WTC11 (cell line): ENCODE data around the gene GRAMD4. TPM values are rescaled to one million over a fixed set of nuclear protein-coding genes. Genes with fewer than 3 reads are reported as not detected.

Experiments used
- ATAC-seq: fragments of 200-7000 bp; cut with Tn5 transposase; 2 replicates; pipeline ENCODE4 v1.10.0; 2021; ENCODE audit warnings: mild to moderate bottlenecking, moderate library complexity
- CTCF ChIA-PET: fragments of 300-600 bp; sonication (Branson Sonifier 250); formaldehyde crosslinking; loops from one replicate; lab custom pipeline; 2021; ENCODE audit warnings: antibody characterized with exemption; lab: Charles Lee
- POLR2A ChIA-PET: fragments of 350-600 bp; sonication (Branson Sonifier 250); formaldehyde crosslinking; loops from one replicate; lab custom pipeline; 2021; ENCODE audit warnings: antibody characterized with exemption; lab: Charles Lee
- DNase-seq: peaks from one replicate; pipeline ENCODE4 v3.0.0; 2021; ENCODE audit warnings: low spot score
- H3K27ac Mint-ChIP-seq: 2 replicates; pipeline ENCODE4 v1.8.0; 2021; ENCODE audit warnings: mixed read lengths
- H3K27me3 Mint-ChIP-seq: 2 replicates; pipeline ENCODE4 v1.8.0; 2021; ENCODE audit warnings: low read depth, mild to moderate bottlenecking, moderate library complexity, mixed read lengths
- H3K36me3 Mint-ChIP-seq: 2 replicates; pipeline ENCODE4 v1.8.0; 2021; ENCODE audit warnings: mixed read lengths
- H3K4me1 Mint-ChIP-seq: 2 replicates; pipeline ENCODE4 v1.8.0; 2022; ENCODE audit warnings: mixed read lengths
- H3K4me3 Mint-ChIP-seq: 2 replicates; pipeline ENCODE4 v1.8.0; 2021; ENCODE audit warnings: mild to moderate bottlenecking, moderate library complexity, mixed read lengths
- H3K9me3 Mint-ChIP-seq: 2 replicates; pipeline ENCODE4 v1.8.0; 2021; ENCODE audit warnings: mixed read lengths
- CREM ChIP-seq: sonication (generic); formaldehyde crosslinking; IDR thresholded peaks from 2 replicates; pipeline ENCODE4 v1.8.1; 2022; ENCODE audit warnings: mild to moderate bottlenecking, missing genetic modification reagents, moderate library complexity
- CTCF ChIP-seq: fragments of 200-600 bp; IDR thresholded peaks from 2 replicates; pipeline ENCODE4 v1.8.0; 2022; ENCODE audit warnings: antibody characterized with exemption
- E2F4 ChIP-seq: sonication (generic); formaldehyde crosslinking; IDR thresholded peaks from 2 replicates; pipeline ENCODE4 v1.8.1; 2022; ENCODE audit warnings: low read depth, mild to moderate bottlenecking, moderate library complexity, missing genetic modification reagents, borderline replicate concordance
- ERG ChIP-seq: fragments of 250-450 bp; sonication (Bioruptor Pico); IDR thresholded peaks from 2 replicates; pipeline ENCODE4 v1.8.0; 2021; ENCODE audit warnings: mild to moderate bottlenecking
- MLX ChIP-seq: sonication (generic); formaldehyde crosslinking; IDR thresholded peaks from 2 replicates; pipeline ENCODE4 v1.8.1; 2023; ENCODE audit warnings: mild to moderate bottlenecking, missing genetic modification reagents, moderate library complexity
- MXD4 ChIP-seq: fragments of 250-450 bp; sonication (Bioruptor Pico); IDR thresholded peaks from 2 replicates; pipeline ENCODE4 v1.8.0; 2021; ENCODE audit warnings: mild to moderate bottlenecking, moderate library complexity, borderline replicate concordance
- NFYB ChIP-seq: sonication (generic); formaldehyde crosslinking; conservative IDR thresholded peaks from 2 replicates; pipeline ENCODE4 v1.8.0; 2022; ENCODE audit warnings: low read depth, missing genetic modification reagents
- PREB ChIP-seq: sonication (generic); formaldehyde crosslinking; IDR thresholded peaks from 2 replicates; pipeline ENCODE4 v1.8.1; 2022; ENCODE audit warnings: mild to moderate bottlenecking, missing genetic modification reagents, moderate library complexity, borderline replicate concordance
- SMAD3 ChIP-seq: sonication (generic); formaldehyde crosslinking; IDR thresholded peaks from 2 replicates; pipeline ENCODE4 v1.8.0; 2022; ENCODE audit warnings: missing genetic modification reagents, mild to moderate bottlenecking, borderline replicate concordance
- TEAD1 ChIP-seq: sonication (generic); formaldehyde crosslinking; IDR thresholded peaks from 2 replicates; pipeline ENCODE4 v1.8.0; 2022; ENCODE audit warnings: mild to moderate bottlenecking, missing genetic modification reagents
- USF1 ChIP-seq: sonication (generic); formaldehyde crosslinking; IDR thresholded peaks from 2 replicates; pipeline ENCODE4 v1.8.0; 2022; ENCODE audit warnings: mild to moderate bottlenecking, missing genetic modification reagents
- ZBTB43 ChIP-seq: sonication (generic); formaldehyde crosslinking; IDR thresholded peaks from 2 replicates; pipeline ENCODE4 v1.8.1; 2023; ENCODE audit warnings: mild to moderate bottlenecking, missing genetic modification reagents
- ZNF219 ChIP-seq: sonication (generic); formaldehyde crosslinking; IDR thresholded peaks from 2 replicates; pipeline ENCODE4 v1.8.0; 2023; ENCODE audit warnings: missing genetic modification reagents, mild to moderate bottlenecking, borderline replicate concordance
- ZNF263 ChIP-seq: sonication (generic); formaldehyde crosslinking; IDR thresholded peaks from 2 replicates; pipeline ENCODE4 v1.8.1; 2022; ENCODE audit warnings: low read depth, mild to moderate bottlenecking, moderate library complexity, missing genetic modification reagents
- ZNF512 ChIP-seq: sonication (generic); formaldehyde crosslinking; IDR thresholded peaks from 2 replicates; pipeline ENCODE4 v1.8.1; 2022; ENCODE audit warnings: missing genetic modification reagents, borderline replicate concordance
- ZSCAN18 ChIP-seq: fragments of 250-450 bp; sonication (Bioruptor Pico); IDR thresholded peaks from 2 replicates; pipeline ENCODE4 v2.1.2; 2022; ENCODE audit warnings: mild to moderate bottlenecking, moderate library complexity
- total RNA-seq: library from RNA; stranded (reverse); gene quantifications from 3 replicates; pipeline ENCODE4 v1.2.3, GENCODE V29; 2021

GRAMD4 gene
- total RNA-seq, 1 experiment from 2014 or later = 41.0 TPM

- TF ChIP-seq MLX (CRISPR knock-in tag) = no peak
- TF ChIP-seq TEAD1 (CRISPR knock-in tag) = no peak
- TF ChIP-seq E2F4 (CRISPR knock-in tag) = no peak
- TF ChIP-seq ZNF219 (CRISPR knock-in tag) = no peak
- TF ChIP-seq CREM (CRISPR knock-in tag) = no peak
- TF ChIP-seq ZBTB43 (CRISPR knock-in tag) = no peak
Measured at GRCh38 chr22:46669201-46669600, 49.0 kb downstream of the GRAMD4 start (continued).

GRCh38 chr22:46671824-46672432 is 51.7 kb downstream of the GRAMD4 start:
- Mint-ChIP-seq H3K27ac (no peak overlapping the region), H3K9me3 (no peaks in the 10 kb centered on the region), H3K36me3 (peaks cover 3% of the 10 kb centered on the region; the same call in 1 of the 2 replicates)
- DNase-seq (no peak), ATAC-seq (no peak)
- ChIA-PET CTCF (interaction anchor here (4.9 kb wide), 1 partner anchor 109 kb away, joined by 24 read pairs; no protein-coding TSS in a partner anchor), POLR2A (no interaction called here)
- no peak for TF ChIP-seq CTCF
- TF ChIP-seq NFYB (CRISPR knock-in tag) = no peak
- no peak for TF ChIP-seq ZNF512 (CRISPR knock-in tag)
- no peak for TF ChIP-seq MLX (CRISPR knock-in tag)
- TF ChIP-seq, all 79 proteins: peak for 0
- Mint-ChIP-seq H3K4me3 (no peak overlapping the region), H3K27me3 (no peaks in the 10 kb centered on the region), H3K4me1 (no peaks in the 10 kb centered on the region)

- H3K4me1 Mint-ChIP-seq = no peaks in the 10 kb centered on the region
- TF ChIP-seq PREB (no peak), USF1 (CRISPR knock-in tag) (no peak), ZSCAN18 (CRISPR knock-in tag) (no peak), SMAD3 (CRISPR knock-in tag) (no peak), ZNF263 (CRISPR knock-in tag) (no peak), ERG (CRISPR knock-in tag) (no peak), MXD4 (CRISPR knock-in tag) (no peak), CTCF (no peak)
Measured at GRCh38 chr22:46672731-46673130, 52.5 kb downstream of the GRAMD4 start.

More at GRCh38 chr22:46672731-46673130, 52.5 kb downstream of the GRAMD4 start:
- no peak overlapping the region for H3K4me3 Mint-ChIP-seq
- DNase-seq (no peak), ATAC-seq (no peak)
- no peaks in the 10 kb centered on the region for H3K27me3 Mint-ChIP-seq
- no peaks in the 10 kb centered on the region for H3K9me3 Mint-ChIP-seq
- POLR2A ChIA-PET = no interaction called here
- CTCF ChIA-PET = interaction anchor here (4.9 kb wide), 1 partner anchor 109 kb away, joined by 24 read pairs; no protein-coding TSS in a partner anchor
- no peak overlapping the region for H3K27ac Mint-ChIP-seq
- H3K36me3 Mint-ChIP-seq = peaks cover 3% of the 10 kb centered on the region; the same call in 1 of the 2 replicates
